Mucosa of descending colon (tissue), 3 donors: ENCODE data around the gene AURKB. TPM values are rescaled to one million over a fixed set of nuclear protein-coding genes. Genes with fewer than 3 reads are reported as not detected.

Experiments used
- ATAC-seq: fragments of 200-7000 bp; cut with Tn5 transposase; one replicate; pipeline ENCODE4 v1.9.1; 2020; ENCODE audit warnings: mild to moderate bottlenecking, moderate library complexity
- DNase-seq, 3 donors: peaks; one replicate each; pipeline ENCODE4 v3.0.0-alpha.2; 2020
- H3K36me3 ChIP-seq: fragments of 200-600 bp; one replicate; pipeline ENCODE4 v1.8.0; 2021; ENCODE audit warnings: low read depth, mild to moderate bottlenecking
- H3K4me1 ChIP-seq: fragments of 200-600 bp; one replicate; pipeline ENCODE4 v1.8.0; 2021; ENCODE audit warnings: low read depth, mild to moderate bottlenecking
- H3K4me3 ChIP-seq: fragments of 200-600 bp; one replicate; pipeline ENCODE4 v1.8.0; 2021; ENCODE audit warnings: mild to moderate bottlenecking
- H3K9me3 ChIP-seq: fragments of 200-600 bp; one replicate; pipeline ENCODE4 v1.8.0; 2021; ENCODE audit warnings: mild to moderate bottlenecking
- CTCF ChIP-seq: fragments of 200-600 bp; IDR thresholded peaks from one replicate; pipeline ENCODE4 v1.8.0; 2022; ENCODE audit warnings: antibody characterized with exemption, mild to moderate bottlenecking
- intact Hi-C, 2 donors: fragments of 100-400 bp; cut with DNase I in 1 of 2; cut with micrococcal nuclease in 1 of 2; formaldehyde crosslinking; loops; one replicate each; pipeline versions ENCODE4 v1.11.0 to v1.11.1; 2022; cut with DNase I, micrococcal nuclease
- microRNA-seq: library from miRNA; unstranded; fragments of <30 nt; microRNA quantifications from one replicate; pipeline ENCODE4, GENCODE V29; 2019
- total RNA-seq, 3 donors: library from RNA; stranded (reverse); fragmentation: NEBNext Ultra II Directional in 2 of 3; extraction: Animal tissue kit (Norgen Biotek cat#: 25700) in 2 of 3; gene quantifications; one replicate each; pipeline versions ENCODE4 v1.2.1 to v1.2.4, GENCODE V29; 2021 to 2023
- donor health status: DM: no; HTN: no; CAD: no; lungs with moderate emphysema.
- donor health status: DM: no; HTN: no; CAD: no.
- donor health status: DM: no; HTN: yes; CAD: no.

The AURKB gene
- total RNA-seq, 3 donors from 2014 or later, result 5.2 to 27.3 (median 5.7) TPM

DNA sequence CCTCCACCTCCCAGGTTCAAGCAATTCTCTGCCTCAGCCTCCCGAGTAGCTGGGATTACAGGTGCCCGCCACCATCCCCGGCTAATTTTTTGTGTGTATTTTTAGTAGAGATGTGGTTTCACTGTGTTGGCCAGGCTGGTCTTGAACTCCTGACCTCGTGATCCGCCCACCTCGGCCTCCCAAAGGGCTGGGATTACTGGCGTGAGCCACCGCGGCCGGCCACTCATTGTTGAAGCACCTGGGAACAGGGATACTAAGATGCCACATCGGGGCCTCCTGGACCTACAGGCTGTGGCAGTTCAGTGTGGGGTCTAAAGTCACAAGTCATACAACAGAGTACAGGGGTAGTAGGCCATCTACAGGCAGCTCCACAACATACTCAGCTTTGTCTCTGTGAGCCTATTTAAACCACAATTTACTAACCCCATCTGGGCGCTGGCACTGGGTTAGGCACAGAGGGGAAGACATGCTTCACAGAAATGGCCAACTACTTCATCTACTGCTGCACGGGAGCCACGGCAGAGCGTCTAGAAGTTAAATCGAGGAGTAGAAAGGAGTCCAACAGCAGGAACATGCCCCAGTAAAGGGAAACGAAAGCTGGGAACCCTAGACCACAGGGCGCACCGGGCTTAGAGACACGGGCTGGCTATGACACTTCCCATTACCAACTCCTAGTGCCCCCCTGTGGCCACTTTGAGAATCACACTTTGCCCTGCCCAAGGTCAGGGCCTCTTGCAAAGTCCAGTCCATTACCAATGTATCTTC, 51.9 kb downstream of the AURKB start:
- TF ChIP-seq CTCF, result peak; percentile 91
- H3K4me3 ChIP-seq, result no peak overlapping the region
- H3K9me3 ChIP-seq, result no peaks in the 10 kb centered on the region
- H3K4me1 ChIP-seq, result peaks cover 63% of the 10 kb centered on the region
- peaks cover 6% of the 10 kb centered on the region for H3K36me3 ChIP-seq
- peak; percentile 39 for ATAC-seq
- intact Hi-C loops, result no loop called here
- peak; percentile 92 to 98 (median 96) for DNase-seq

DNA sequence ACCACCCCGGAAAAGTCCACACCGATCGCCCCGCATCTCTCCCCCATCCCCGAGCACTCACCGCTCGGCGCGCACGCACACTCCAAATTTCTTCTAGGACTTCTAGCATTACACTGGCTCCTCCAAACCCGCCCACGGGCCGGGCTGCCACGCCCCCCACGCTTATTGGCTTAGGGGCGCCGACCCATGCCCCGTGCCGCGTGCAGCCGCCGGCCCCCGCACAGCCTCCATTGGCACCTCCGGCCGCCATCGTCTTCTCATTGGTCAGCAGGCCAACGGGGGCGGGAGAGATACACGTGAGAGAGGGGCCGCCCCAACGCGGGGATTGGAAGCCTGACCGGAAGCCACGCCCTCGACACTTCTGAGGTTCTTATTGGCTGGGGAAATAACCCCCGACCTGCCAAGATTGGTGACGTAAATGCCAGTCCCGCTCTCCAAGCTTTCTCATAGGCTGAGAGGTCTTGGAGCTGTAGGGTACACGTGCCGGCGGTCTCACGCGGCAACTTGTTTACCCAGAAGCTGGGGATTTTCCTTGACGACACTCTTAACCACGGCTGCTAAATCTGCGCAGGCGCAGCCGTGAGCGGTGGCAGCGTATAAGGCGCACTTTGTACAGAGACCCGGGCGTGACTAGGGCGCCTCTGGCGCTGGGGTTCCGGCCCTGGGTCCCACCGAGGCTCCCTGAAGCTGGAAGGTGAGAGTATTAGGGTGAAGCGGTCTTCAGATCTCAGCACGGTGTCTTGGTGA, 54.0 kb downstream of the AURKB start:
- Histone ChIP-seq H3K9me3 (no peaks in the 10 kb centered on the region), H3K36me3 (peaks cover 6% of the 10 kb centered on the region), H3K4me1 (peaks cover 66% of the 10 kb centered on the region), H3K4me3 (peak overlapping the region; percentile 41)
- DNase-seq (peak; percentile 100), ATAC-seq (peak; percentile 73)
- no peak for TF ChIP-seq CTCF
- intact Hi-C loops, result no loop called here

GRCh38 chr17:8155996-8156245, 54.5 kb downstream of the AURKB start:
- ATAC-seq, result no peak
- Histone ChIP-seq H3K4me1 (peaks cover 62% of the 10 kb centered on the region), H3K4me3 (peak overlapping the region; percentile 41), H3K36me3 (peaks cover 6% of the 10 kb centered on the region), H3K9me3 (no peaks in the 10 kb centered on the region)
- peak in 2 of 3 donors; percentile 65 to 75 for DNase-seq
- no peak for TF ChIP-seq CTCF
- intact Hi-C loops, result no loop called here

DNA sequence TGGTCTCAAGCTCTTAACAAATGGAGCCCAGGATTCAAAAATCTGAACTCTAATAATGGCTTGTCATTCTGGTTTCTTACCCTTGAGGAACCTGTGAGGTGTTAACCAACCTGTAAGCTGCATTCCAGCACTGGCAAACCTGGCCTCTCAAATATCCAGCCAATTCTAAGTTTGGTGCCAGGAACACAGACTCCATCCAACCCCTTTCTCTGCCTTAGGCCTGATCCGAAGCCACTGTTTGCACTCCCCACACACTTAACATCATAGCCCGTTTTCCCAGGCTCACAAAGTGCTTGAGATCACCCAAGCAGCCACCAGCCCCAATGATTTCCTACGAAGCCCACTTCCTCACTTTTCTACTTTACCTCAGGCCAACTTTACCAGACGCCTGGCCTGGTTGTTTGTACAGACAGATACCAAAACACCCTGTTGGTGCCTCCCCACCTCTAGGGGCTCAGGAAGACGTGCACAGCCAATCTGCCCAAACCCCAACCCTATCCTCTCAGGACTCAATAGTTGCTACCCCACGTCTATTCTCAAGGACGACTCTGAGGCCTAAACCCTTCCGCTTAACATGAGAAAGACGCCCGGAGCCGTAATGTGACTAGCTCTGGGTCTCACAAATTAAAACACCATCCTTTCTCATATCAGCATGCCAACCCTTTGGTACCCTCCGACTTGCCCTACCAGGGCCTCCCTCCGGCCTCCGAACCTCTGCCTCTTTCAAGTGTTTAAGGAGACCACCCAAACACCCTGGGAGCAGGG, 55.0 kb downstream of the AURKB start:
- TF ChIP-seq CTCF, result no peak
- H3K4me3 ChIP-seq, result peak overlapping the region; percentile 41
- H3K9me3 ChIP-seq, result no peaks in the 10 kb centered on the region
- intact Hi-C loops, result no loop called here
- peaks cover 6% of the 10 kb centered on the region for H3K36me3 ChIP-seq
- H3K4me1 ChIP-seq, result peaks cover 62% of the 10 kb centered on the region
- DNase-seq (peak in 2 of 3 donors; percentile 45 to 46), ATAC-seq (no peak)

Small RNAs within 50 kb of the gene (microRNA-seq; reads per million reads assigned to microRNA genes)
- 13.3 reads per million, percentile 38 among the genes with 10 or more reads in this experiment for gene MIR4521

Other genes with a start within 250 kb of the AURKB start
- gene GUCY2D, start 208.0 kb downstream of the AURKB start, total RNA-seq, result under 1 TPM in 1 of 3 donors, not detected in 2; 0.26 TPM
- gene ALOX15B, start 171.5 kb downstream of the AURKB start, total RNA-seq, result 1 to 10 TPM in 2 of 3 donors, under 1 TPM in 1; 0.66 to 1.3 (median 1.1) TPM
- gene ALOX12B, start 122.9 kb downstream of the AURKB start, total RNA-seq, result under 1 TPM; 0.25 to 0.65 (median 0.49) TPM
- gene ALOXE3, start 92.1 kb downstream of the AURKB start, total RNA-seq, result not detected
- under 1 TPM in 1 of 3 donors, not detected in 2; 0.28 TPM for gene HES7, start 86.5 kb downstream of the AURKB start, total RNA-seq
- gene PER1, start 58.2 kb downstream of the AURKB start, total RNA-seq, result 100 to 1,000 TPM in 1 of 3 donors, 10 to 100 TPM in 2; 14.9 to 185 (median 84.0) TPM
- 10 to 100 TPM; 56.4 to 77.2 (median 62.8) TPM for gene VAMP2, start 47.6 kb downstream of the AURKB start, total RNA-seq
- gene TMEM107, start 34.2 kb downstream of the AURKB start, total RNA-seq, result 10 to 100 TPM in 1 of 3 donors, 1 to 10 TPM in 2; 8.0 to 19.1 (median 9.6) TPM
- gene BORCS6, start 20.4 kb downstream of the AURKB start, total RNA-seq, result 10 to 100 TPM; 10.5 to 11.4 (median 11.0) TPM
- gene CTC1, start 37.5 kb upstream of the AURKB start, total RNA-seq, result 10 to 100 TPM; 35.6 to 59.6 (median 57.7) TPM
- gene PFAS, start 38.7 kb upstream of the AURKB start, total RNA-seq, result 10 to 100 TPM; 18.7 to 31.7 (median 30.1) TPM
- gene RANGRF, start 78.1 kb upstream of the AURKB start, total RNA-seq, result 10 to 100 TPM; 11.5 to 26.9 (median 15.5) TPM
- 10 to 100 TPM in 1 of 3 donors, 1 to 10 TPM in 2; 8.4 to 10.3 (median 9.3) TPM for gene SLC25A35, start 84.8 kb upstream of the AURKB start, total RNA-seq
- gene ARHGEF15, start 99.7 kb upstream of the AURKB start, total RNA-seq, result 1 to 10 TPM; 2.1 to 3.0 (median 2.8) TPM
- not detected for gene ODF4, start 129.3 kb upstream of the AURKB start, total RNA-seq
- 1,000 to 10,000 TPM; 1,217 to 1,361 (median 1,229) TPM for gene RPL26, start 172.6 kb upstream of the AURKB start, total RNA-seq
- gene RNF222, start 187.3 kb upstream of the AURKB start, total RNA-seq, result not detected
- gene NDEL1, start 225.3 kb upstream of the AURKB start, total RNA-seq, result 10 to 100 TPM; 57.5 to 80.5 (median 63.6) TPM